HepG2 (cell line): ENCODE measurements around the gene PLK2. TPM values are rescaled to one million over a fixed set of nuclear protein-coding genes. Genes with fewer than 3 reads are reported as not detected.

Source experiments
- ELF3 ChIP-seq: IDR thresholded peaks from 2 replicates; pipeline ENCODE4 v1.6.1; 2016; ENCODE audit warnings: missing genetic modification reagents, missing compliant biosample characterization
- FOXA1 ChIP-seq, 2 experiments: fragments of 450-650 bp in 1 of 2; sonication (generic) in 1 of 2; formaldehyde crosslinking in 1 of 2; IDR thresholded peaks; 2 replicates each; pipeline versions ENCODE4 v1.4.0 to v1.6.1; 2016 to 2020; ENCODE audit warnings: missing genetic modification reagents in 1 of 2
- HNRNPUL1 ChIP-seq: fragments of 200-400 bp; formaldehyde crosslinking; IDR thresholded peaks from 2 replicates; pipeline ENCODE4 v1.6.1; 2017; ENCODE audit warnings: low read depth, mild to moderate bottlenecking, low read length, moderate library complexity
- NBN ChIP-seq: fragments of 450-650 bp; conservative IDR thresholded peaks from 2 replicates; pipeline ENCODE4 v1.6.1; 2017
- STAT5B ChIP-seq: sonication (generic); formaldehyde crosslinking; IDR thresholded peaks from 2 replicates; pipeline ENCODE4 v1.4.0; 2020; ENCODE audit warnings: missing genetic modification reagents
- TMF1 ChIP-seq: sonication (generic); formaldehyde crosslinking; IDR thresholded peaks from 2 replicates; pipeline ENCODE4 v1.8.1; 2022; ENCODE audit warnings: low read depth, missing genetic modification reagents
- YEATS4 ChIP-seq: sonication (generic); formaldehyde crosslinking; IDR thresholded peaks from 2 replicates; pipeline ENCODE4 v1.4.0; 2020; ENCODE audit warnings: missing genetic modification reagents, borderline replicate concordance
- ZFYVE20 ChIP-seq: sonication (generic); formaldehyde crosslinking; IDR thresholded peaks from 2 replicates; pipeline ENCODE4 v1.8.0; 2023; ENCODE audit warnings: low read depth, mild to moderate bottlenecking, moderate library complexity, missing genetic modification reagents, borderline replicate concordance
- ZNF496 ChIP-seq: sonication (generic); formaldehyde crosslinking; IDR thresholded peaks from 2 replicates; pipeline ENCODE4 v1.8.1; 2023; ENCODE audit warnings: mild to moderate bottlenecking, moderate library complexity, missing genetic modification reagents; ENCODE audit not compliant: insufficient replicate concordance
- ZNF607 ChIP-seq: sonication (generic); formaldehyde crosslinking; IDR thresholded peaks from 2 replicates; pipeline ENCODE4 v1.5.1; 2020; ENCODE audit warnings: missing genetic modification reagents, mild to moderate bottlenecking, borderline replicate concordance
- ZNF776 ChIP-seq: sonication (generic); formaldehyde crosslinking; IDR thresholded peaks from 2 replicates; pipeline ENCODE4 v1.4.0; 2020; ENCODE audit warnings: mild to moderate bottlenecking, missing genetic modification reagents
- polyA plus RNA-seq, 8 experiments: library from polyadenylated mRNA; depleted of rRNA in 3 of 8; stranded (reverse) in 7 of 8; unstranded in 1 of 8; fragments of >200 nt; fragmentation: Illumina TruSeq in 4 of 8; extraction: Trizol in 4 of 8; gene quantifications; 2 replicates each; pipeline versions ENCODE4 v1.2.1 to v1.2.3, GENCODE V29; 2011 to 2016; ENCODE audit warnings: low read depth in 4 of 8, missing spikeins in 1 of 8, mixed read lengths in 1 of 8; ENCODE audit not compliant: insufficient read depth in 1 of 8
- total RNA-seq, 5 experiments: library from RNA; depleted of rRNA; stranded (reverse); fragments of >200 nt; fragmentation: Illumina TruSeq; extraction: Trizol; gene quantifications; 2 replicates each; pipeline ENCODE4 v1.2.3, GENCODE V29; 2016; ENCODE audit warnings: low read depth in 1 of 5
- TF ChIP-seq, protein P1 (sequence below): sonication (generic); formaldehyde crosslinking; IDR thresholded peaks from 2 replicates; pipeline ENCODE4 v1.5.0; 2020; ENCODE audit warnings: mild to moderate bottlenecking, missing genetic modification reagents, borderline replicate concordance
- TF ChIP-seq, protein P2 (sequence below): sonication (generic); formaldehyde crosslinking; IDR thresholded peaks from 2 replicates; pipeline ENCODE4 v1.4.0; 2020; ENCODE audit warnings: missing genetic modification reagents
- TF ChIP-seq, protein P3 (sequence below): sonication (generic); formaldehyde crosslinking; IDR thresholded peaks from 2 replicates; pipeline ENCODE4 v1.4.0; 2020; ENCODE audit warnings: missing genetic modification reagents, borderline replicate concordance

PLK2 gene
- total and polyA plus RNA-seq, 2 of the 13 experiments (the other 11 are each of a cell fraction or from before 2014, with no cell fraction given) = 9.6 to 29.6 TPM

DNA sequence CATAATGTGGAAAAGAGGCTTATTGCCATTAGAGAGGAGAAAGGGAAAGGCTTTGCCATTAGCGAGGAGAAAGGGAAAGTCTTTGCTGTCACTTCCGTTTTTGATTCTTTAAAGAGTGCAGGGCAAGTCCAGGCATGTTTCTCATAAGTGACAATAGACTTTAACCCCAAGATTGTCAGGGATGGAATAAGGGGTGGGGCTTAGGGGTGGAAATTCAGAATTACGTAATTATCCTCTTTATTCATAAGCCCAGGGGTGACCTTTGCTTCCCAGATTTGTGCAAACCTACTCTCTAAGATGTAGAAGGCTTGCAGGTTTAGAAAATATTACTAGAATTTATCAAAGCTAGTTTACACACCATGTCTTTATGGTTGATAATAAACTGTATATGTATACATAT is 2.3 kb upstream of the PLK2 start (continued):
- TF ChIP-seq ZNF607 (CRISPR knock-in tag) (no peak), ZFYVE20 (CRISPR knock-in tag) (no peak), ZNF496 (CRISPR knock-in tag) (no peak), ZNF776 (CRISPR knock-in tag) (no peak), STAT5B (no peak), ELF3 (CRISPR knock-in tag) (0 out of 2 replicates have a peak, but pooled peaks have one; percentile 26), TMF1 (CRISPR knock-in tag) (no peak), YEATS4 (CRISPR knock-in tag) (no peak), FOXA1 (IDR thresholded peaks at IDR 0.05) (no peak), FOXA1 (CRISPR knock-in tag; IDR thresholded peaks at IDR 0.05) (no peak), NBN (no peak), HNRNPUL1 (no peak)
- TF ChIP-seq, protein P1, sequence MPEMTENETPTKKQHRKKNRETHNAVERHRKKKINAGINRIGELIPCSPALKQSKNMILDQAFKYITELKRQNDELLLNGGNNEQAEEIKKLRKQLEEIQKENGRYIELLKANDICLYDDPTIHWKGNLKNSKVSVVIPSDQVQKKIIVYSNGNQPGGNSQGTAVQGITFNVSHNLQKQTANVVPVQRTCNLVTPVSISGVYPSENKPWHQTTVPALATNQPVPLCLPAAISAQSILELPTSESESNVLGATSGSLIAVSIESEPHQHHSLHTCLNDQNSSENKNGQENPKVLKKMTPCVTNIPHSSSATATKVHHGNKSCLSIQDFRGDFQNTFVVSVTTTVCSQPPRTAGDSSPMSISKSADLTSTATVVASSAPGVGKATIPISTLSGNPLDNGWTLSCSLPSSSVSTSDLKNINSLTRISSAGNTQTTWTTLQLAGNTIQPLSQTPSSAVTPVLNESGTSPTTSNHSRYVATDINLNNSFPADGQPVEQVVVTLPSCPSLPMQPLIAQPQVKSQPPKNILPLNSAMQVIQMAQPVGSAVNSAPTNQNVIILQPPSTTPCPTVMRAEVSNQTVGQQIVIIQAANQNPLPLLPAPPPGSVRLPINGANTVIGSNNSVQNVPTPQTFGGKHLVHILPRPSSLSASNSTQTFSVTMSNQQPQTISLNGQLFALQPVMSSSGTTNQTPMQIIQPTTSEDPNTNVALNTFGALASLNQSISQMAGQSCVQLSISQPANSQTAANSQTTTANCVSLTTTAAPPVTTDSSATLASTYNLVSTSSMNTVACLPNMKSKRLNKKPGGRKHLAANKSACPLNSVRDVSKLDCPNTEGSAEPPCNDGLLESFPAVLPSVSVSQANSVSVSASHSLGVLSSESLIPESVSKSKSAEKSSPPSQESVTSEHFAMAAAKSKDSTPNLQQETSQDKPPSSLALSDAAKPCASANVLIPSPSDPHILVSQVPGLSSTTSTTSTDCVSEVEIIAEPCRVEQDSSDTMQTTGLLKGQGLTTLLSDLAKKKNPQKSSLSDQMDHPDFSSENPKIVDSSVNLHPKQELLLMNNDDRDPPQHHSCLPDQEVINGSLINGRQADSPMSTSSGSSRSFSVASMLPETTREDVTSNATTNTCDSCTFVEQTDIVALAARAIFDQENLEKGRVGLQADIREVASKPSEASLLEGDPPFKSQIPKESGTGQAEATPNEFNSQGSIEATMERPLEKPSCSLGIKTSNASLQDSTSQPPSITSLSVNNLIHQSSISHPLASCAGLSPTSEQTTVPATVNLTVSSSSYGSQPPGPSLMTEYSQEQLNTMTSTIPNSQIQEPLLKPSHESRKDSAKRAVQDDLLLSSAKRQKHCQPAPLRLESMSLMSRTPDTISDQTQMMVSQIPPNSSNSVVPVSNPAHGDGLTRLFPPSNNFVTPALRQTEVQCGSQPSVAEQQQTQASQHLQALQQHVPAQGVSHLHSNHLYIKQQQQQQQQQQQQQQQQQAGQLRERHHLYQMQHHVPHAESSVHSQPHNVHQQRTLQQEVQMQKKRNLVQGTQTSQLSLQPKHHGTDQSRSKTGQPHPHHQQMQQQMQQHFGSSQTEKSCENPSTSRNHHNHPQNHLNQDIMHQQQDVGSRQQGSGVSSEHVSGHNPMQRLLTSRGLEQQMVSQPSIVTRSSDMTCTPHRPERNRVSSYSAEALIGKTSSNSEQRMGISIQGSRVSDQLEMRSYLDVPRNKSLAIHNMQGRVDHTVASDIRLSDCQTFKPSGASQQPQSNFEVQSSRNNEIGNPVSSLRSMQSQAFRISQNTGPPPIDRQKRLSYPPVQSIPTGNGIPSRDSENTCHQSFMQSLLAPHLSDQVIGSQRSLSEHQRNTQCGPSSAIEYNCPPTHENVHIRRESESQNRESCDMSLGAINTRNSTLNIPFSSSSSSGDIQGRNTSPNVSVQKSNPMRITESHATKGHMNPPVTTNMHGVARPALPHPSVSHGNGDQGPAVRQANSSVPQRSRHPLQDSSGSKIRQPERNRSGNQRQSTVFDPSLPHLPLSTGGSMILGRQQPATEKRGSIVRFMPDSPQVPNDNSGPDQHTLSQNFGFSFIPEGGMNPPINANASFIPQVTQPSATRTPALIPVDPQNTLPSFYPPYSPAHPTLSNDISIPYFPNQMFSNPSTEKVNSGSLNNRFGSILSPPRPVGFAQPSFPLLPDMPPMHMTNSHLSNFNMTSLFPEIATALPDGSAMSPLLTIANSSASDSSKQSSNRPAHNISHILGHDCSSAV (CRISPR knock-in tag) = no peak
- TF ChIP-seq, protein P2, sequence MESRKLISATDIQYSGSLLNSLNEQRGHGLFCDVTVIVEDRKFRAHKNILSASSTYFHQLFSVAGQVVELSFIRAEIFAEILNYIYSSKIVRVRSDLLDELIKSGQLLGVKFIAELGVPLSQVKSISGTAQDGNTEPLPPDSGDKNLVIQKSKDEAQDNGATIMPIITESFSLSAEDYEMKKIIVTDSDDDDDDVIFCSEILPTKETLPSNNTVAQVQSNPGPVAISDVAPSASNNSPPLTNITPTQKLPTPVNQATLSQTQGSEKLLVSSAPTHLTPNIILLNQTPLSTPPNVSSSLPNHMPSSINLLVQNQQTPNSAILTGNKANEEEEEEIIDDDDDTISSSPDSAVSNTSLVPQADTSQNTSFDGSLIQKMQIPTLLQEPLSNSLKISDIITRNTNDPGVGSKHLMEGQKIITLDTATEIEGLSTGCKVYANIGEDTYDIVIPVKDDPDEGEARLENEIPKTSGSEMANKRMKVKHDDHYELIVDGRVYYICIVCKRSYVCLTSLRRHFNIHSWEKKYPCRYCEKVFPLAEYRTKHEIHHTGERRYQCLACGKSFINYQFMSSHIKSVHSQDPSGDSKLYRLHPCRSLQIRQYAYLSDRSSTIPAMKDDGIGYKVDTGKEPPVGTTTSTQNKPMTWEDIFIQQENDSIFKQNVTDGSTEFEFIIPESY (CRISPR knock-in tag) = no peak
- TF ChIP-seq, protein P3, sequence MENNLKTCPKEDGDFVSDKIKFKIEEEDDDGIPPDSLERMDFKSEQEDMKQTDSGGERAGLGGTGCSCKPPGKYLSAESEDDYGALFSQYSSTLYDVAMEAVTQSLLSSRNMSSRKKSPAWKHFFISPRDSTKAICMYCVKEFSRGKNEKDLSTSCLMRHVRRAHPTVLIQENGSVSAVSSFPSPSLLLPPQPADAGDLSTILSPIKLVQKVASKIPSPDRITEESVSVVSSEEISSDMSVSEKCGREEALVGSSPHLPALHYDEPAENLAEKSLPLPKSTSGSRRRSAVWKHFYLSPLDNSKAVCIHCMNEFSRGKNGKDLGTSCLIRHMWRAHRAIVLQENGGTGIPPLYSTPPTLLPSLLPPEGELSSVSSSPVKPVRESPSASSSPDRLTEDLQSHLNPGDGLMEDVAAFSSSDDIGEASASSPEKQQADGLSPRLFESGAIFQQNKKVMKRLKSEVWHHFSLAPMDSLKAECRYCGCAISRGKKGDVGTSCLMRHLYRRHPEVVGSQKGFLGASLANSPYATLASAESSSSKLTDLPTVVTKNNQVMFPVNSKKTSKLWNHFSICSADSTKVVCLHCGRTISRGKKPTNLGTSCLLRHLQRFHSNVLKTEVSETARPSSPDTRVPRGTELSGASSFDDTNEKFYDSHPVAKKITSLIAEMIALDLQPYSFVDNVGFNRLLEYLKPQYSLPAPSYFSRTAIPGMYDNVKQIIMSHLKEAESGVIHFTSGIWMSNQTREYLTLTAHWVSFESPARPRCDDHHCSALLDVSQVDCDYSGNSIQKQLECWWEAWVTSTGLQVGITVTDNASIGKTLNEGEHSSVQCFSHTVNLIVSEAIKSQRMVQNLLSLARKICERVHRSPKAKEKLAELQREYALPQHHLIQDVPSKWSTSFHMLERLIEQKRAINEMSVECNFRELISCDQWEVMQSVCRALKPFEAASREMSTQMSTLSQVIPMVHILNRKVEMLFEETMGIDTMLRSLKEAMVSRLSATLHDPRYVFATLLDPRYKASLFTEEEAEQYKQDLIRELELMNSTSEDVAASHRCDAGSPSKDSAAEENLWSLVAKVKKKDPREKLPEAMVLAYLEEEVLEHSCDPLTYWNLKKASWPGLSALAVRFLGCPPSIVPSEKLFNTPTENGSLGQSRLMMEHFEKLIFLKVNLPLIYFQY (CRISPR knock-in tag) = no peak
